Measurements from ENCODE around the gene FZD10. TPM values are rescaled to one million over a fixed set of nuclear protein-coding genes. Genes with fewer than 3 reads are reported as not detected.

FZD10 gene
- total RNA-seq, 2 experiments from 2014 or later, result not detected

DNA sequence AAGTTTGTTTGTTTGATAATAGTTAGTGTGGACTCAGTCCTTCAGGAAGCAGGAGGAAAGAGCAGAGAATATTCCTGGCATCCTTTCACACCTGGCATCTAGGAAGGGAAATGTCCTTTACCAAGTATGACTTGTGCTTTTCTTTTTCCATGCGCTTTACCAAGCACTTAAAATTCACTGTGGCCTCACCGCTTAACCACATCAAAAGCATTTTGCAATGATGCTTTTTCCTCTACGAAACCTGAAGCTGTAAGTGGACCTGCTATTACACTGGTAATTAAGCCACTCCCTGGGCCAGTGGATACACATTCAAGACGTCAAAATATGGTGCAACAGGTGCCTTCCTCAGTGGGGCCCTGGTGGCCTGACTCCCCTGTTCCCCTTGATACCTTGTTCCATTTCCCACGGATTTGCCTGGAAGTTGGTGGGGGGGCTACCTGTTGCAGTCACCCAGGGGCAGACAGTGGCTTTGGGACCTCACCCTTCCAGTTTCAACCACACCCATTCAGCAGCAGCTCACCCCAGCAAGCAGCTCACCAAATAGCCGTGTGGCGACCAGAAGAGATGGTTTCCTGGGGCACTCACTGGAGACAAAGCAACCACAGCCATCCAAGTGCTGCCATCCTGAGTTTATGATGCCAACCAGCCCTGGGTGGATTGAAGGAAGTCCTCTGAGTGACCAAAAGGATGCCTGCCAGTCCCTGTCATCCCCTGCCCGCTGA is 14.2 kb upstream of the FZD10 start:
- no peak overlapping the region for H3K4me3 Mint-ChIP-seq
- no peaks in the 10 kb centered on the region for H3K4me1 Mint-ChIP-seq (ENCODE audit: low read depth)
- no peaks in the 10 kb centered on the region for H3K36me3 Mint-ChIP-seq (ENCODE audit: low read depth)
- H3K27me3 Mint-ChIP-seq (ENCODE audit: low read depth), result peaks cover 9% of the 10 kb centered on the region
- intact Hi-C loops (cut with micrococcal nuclease), result no loop called here
- no peak overlapping the region for H3K27ac Mint-ChIP-seq
- H3K9me3 Mint-ChIP-seq, result no peaks in the 10 kb centered on the region
- CTCF ChIA-PET, result no interaction called here
- DNase-seq, result no peak

DNA sequence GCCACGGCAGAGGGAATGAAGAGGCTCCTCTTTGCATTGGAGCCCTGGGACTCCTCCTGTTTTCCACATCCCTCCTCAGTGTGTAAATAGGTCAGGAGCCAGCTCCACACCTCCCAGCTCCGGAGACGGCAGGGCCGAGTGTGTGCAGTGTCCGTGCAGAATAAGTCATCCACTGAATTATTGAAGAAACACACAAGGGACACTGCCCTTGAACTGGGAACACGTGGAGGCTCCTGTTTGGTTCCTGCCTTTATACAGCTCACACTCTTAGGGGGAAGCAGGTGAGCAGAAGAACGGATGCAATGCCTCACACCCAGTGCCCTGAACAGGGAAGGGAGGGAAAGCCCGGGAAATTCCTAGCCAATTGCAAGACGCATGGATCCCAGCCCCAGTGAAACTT is 10.4 kb upstream of the FZD10 start:
- CTCF ChIA-PET, result no interaction called here
- H3K27ac Mint-ChIP-seq, result no peak overlapping the region

DNA sequence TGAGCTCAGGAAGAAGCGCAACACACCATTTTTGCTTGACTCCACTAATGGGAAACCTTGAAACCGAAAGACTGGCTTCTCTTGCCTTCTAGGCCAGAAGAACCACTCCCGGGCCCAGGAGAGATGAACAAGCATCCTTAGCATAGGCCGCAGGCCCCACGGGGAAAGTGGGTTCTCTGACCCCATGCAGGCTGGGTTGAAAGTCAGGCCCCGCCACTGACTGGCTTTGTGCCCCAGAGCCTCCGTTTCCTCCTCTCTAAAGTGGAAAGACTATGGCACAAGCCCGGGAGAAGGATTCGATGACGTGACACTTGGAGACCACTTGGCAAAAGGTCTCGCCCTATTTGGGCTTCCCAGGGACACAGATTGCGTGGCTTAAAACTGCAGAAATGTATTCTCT is 9.9 kb upstream of the FZD10 start:
- H3K4me3 Mint-ChIP-seq, result no peak overlapping the region
- no peaks in the 10 kb centered on the region for H3K4me1 Mint-ChIP-seq (ENCODE audit: low read depth)
- CTCF ChIA-PET, result no interaction called here
- H3K36me3 Mint-ChIP-seq (ENCODE audit: low read depth), result no peaks in the 10 kb centered on the region
- H3K27ac Mint-ChIP-seq, result no peak overlapping the region
- H3K9me3 Mint-ChIP-seq, result no peaks in the 10 kb centered on the region
- H3K27me3 Mint-ChIP-seq (ENCODE audit: low read depth), result peaks cover 36% of the 10 kb centered on the region
- DNase-seq, result no peak
- intact Hi-C loops (cut with micrococcal nuclease), result no loop called here

More for the DNA sequence above, 10.4 kb upstream of the FZD10 start:
- no peak overlapping the region for H3K4me3 Mint-ChIP-seq
- no peak for DNase-seq
- H3K4me1 Mint-ChIP-seq (ENCODE audit: low read depth), result no peaks in the 10 kb centered on the region
- no peaks in the 10 kb centered on the region for H3K9me3 Mint-ChIP-seq
- no peaks in the 10 kb centered on the region for H3K36me3 Mint-ChIP-seq (ENCODE audit: low read depth)
- H3K27me3 Mint-ChIP-seq (ENCODE audit: low read depth), result peaks cover 30% of the 10 kb centered on the region
- intact Hi-C loops (cut with micrococcal nuclease), result no loop called here

DNA sequence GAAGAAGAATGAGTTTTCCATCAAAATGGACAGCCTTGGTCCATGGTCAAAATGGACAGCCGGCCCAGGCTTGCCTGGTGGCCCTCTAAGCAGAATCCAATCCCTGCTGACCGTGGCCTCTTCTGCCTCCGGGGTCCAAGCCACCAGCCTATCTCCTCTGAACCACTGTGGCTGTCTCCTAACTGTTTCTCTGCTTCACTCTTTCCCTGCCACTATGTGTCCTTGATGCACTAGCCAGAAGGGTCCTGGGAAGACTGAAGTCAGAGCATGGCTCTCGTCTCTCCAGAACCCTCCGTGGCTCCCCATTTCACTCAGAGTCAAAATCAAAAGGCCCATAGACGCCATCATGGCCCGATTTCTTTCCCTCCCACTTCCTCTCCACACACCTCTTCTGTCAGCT is 8.5 kb upstream of the FZD10 start:
- intact Hi-C loops (cut with micrococcal nuclease), result no loop called here
- CTCF ChIA-PET, result no interaction called here

DNA sequence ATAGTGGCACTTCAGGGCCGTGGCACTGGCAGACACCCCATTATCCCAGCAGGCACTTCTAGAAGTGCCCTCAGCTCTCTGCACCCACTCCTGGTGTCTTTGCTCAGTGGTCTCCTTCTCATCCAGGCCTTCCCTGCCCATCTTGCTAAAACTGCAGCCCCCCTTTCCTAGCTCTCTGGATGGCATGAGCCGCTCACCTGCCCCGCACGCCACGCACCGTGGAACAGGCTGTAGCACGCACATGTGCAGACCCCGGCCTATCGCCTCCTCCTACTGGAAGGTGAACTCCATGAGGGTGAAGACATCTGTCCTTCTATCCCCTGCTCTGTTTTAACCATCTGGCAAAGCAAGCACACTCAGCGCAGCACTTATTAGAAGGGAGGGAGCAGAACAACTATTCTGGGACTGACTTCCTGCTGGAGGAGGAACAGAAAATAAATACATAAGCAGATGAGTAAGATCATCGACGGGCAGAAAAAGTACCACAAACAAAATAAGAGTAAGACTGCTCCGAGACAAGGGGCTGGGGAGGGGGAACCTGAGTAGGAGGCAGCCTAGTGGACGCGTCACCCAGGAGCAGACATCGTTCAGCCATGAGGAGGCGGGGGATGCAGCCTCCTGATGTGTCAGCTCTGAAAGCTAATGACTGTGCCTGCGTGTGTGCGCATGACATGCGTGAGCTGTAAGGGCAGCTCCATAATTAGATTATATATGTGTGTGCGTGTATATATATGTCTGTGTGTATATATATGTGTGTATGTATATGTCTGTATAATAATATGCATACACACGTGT is 7.8 kb upstream of the FZD10 start:
- Mint-ChIP-seq H3K4me1 (ENCODE audit: low read depth) (no peaks in the 10 kb centered on the region), H3K27me3 (ENCODE audit: low read depth) (peaks cover 38% of the 10 kb centered on the region), H3K4me3 (no peak overlapping the region), H3K36me3 (ENCODE audit: low read depth) (no peaks in the 10 kb centered on the region), H3K27ac (no peak overlapping the region), H3K9me3 (no peaks in the 10 kb centered on the region)
- CTCF ChIA-PET, result no interaction called here
- DNase-seq, result no peak
- intact Hi-C loops (cut with micrococcal nuclease), result no loop called here

More for the DNA sequence above, 8.5 kb upstream of the FZD10 start:
- no peak for DNase-seq
- H3K36me3 Mint-ChIP-seq (ENCODE audit: low read depth), result no peaks in the 10 kb centered on the region
- peaks cover 38% of the 10 kb centered on the region for H3K27me3 Mint-ChIP-seq (ENCODE audit: low read depth)
- no peaks in the 10 kb centered on the region for H3K9me3 Mint-ChIP-seq
- H3K27ac Mint-ChIP-seq, result no peak overlapping the region
- no peak overlapping the region for H3K4me3 Mint-ChIP-seq
- H3K4me1 Mint-ChIP-seq (ENCODE audit: low read depth), result no peaks in the 10 kb centered on the region

DNA sequence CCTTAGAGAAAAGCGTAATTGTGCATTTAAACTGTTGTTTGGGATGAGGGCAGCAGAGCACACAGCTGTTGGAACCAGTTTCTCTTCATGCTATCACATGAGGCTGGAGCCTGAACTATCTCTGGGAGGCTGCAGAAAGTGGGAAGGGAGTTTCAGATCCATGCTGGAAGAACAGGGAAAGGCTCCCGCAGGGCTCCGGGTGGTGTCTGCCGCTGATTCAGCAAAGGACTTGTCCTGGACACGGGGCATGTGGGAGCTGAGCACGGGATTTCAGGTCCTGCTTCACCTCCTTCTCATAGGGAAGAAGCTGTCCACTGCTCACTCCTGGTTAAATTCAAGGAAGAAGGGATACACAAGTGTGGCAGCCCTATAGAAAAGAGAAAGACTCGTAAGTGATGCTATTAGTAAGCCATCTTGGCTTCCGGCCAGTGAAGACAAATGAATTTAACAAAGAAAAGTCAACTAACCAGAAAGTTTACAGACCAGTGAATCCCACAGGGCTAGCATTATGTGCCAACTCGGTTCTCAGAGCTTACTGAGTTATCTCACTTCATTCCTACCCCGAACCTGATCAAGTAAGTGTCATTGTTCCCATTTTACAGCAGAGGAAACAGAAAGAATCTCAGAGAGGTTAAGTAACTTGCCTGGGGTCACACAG is 6.7 kb upstream of the FZD10 start:
- CTCF ChIA-PET, result no interaction called here
- intact Hi-C loops (cut with micrococcal nuclease), result no loop called here
- H3K9me3 Mint-ChIP-seq, result no peaks in the 10 kb centered on the region
- DNase-seq, result no peak
- peaks cover 2% of the 10 kb centered on the region for H3K4me1 Mint-ChIP-seq (ENCODE audit: low read depth)
- peaks cover 38% of the 10 kb centered on the region for H3K27me3 Mint-ChIP-seq (ENCODE audit: low read depth)
- no peaks in the 10 kb centered on the region for H3K36me3 Mint-ChIP-seq (ENCODE audit: low read depth)
- H3K27ac Mint-ChIP-seq, result no peak overlapping the region
- no peak overlapping the region for H3K4me3 Mint-ChIP-seq

DNA sequence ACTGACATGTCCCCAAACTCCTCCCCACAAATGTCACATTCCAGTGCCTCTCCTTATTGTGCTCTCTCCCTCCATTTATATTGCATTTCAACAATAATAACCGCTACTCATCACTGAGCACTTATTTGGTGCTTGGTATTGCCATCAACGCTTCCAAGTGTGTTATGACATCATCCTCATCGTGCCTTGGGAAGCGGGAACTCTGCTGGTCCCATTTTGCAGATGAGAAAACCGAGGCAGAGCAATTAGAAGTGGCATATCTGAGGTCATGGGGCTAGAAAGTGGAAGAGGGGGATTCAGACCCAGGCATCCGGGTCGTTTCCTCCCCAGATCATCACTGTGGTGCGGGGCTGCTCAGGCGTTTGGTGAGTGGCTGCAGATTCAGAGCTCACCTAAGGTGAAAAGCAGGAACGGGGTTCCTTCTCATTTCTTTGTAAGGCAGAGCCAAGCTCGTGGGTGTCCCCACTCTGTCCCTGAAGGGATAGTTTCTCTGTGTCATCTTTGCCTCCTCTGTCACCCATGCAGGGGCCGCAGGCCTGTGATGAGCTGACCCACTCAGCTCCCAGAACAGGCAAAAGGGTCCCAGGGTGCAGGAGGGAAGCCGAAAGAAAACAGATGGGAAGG is 5.5 kb upstream of the FZD10 start:
- intact Hi-C loops (cut with micrococcal nuclease), result no loop called here
- DNase-seq, result no peak
- Mint-ChIP-seq H3K4me3 (no peak overlapping the region), H3K27me3 (ENCODE audit: low read depth) (peaks cover 44% of the 10 kb centered on the region), H3K4me1 (ENCODE audit: low read depth) (peaks cover 5% of the 10 kb centered on the region), H3K9me3 (no peaks in the 10 kb centered on the region), H3K27ac (no peak overlapping the region), H3K36me3 (ENCODE audit: low read depth) (no peaks in the 10 kb centered on the region)
- CTCF ChIA-PET, result no interaction called here

DNA sequence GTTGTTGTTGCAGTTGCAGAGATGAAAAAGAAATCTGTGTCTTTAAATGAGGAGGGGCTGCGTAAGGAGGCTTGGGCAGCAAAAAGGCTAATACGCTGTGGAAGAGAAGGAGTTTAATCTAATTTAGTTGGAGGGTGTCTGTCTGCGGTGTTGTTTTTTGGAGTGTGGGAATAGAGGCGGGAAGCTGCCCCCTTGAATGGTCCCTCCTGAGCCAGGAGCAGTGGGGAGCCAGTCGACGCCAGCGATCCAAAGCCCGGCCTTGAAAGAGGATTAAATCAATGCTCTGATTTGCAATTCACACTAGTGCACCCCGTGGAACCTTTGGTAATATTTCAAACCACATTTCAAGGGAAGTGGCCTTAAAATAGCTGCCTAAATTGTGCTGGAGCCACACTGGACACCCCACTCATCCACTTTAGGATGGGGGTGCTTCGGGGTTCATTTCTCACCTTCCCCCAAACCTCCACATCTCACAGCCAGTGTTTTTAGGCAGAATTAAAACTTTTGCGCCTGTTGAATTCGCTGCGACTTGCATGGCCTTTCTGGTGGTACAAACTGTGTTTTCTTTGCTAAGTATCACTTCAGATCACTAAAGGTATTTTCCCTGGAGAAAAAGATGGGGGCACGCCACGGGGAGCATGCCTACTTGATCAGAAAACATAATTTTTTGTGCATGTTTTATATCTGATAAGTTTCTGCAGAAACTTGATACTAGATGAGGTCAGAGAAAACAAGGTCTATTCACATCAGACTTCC is 4.1 kb upstream of the FZD10 start:
- Mint-ChIP-seq H3K4me3 (no peak overlapping the region), H3K27me3 (ENCODE audit: low read depth) (peaks cover 43% of the 10 kb centered on the region), H3K9me3 (no peaks in the 10 kb centered on the region), H3K36me3 (ENCODE audit: low read depth) (no peaks in the 10 kb centered on the region), H3K27ac (no peak overlapping the region), H3K4me1 (ENCODE audit: low read depth) (peaks cover 8% of the 10 kb centered on the region)
- intact Hi-C loops (cut with micrococcal nuclease), result no loop called here
- DNase-seq, result no peak
- CTCF ChIA-PET, result no interaction called here

DNA sequence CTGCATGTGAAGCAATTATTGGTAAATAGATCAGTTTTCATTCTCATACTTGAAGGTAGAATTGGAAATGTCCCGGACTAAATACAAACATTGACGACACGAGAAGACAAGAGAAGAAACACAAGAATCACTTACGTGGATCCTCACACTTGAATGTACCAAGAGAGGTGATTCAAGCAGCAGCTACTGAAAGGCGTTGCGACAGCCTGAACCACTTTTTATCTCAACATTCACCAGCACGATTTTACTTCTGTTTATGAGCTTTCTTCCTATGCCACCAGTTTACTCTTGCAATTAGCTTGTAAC is 3.6 kb upstream of the FZD10 start:
- Mint-ChIP-seq H3K4me3 (no peak overlapping the region), H3K27ac (no peak overlapping the region), H3K4me1 (ENCODE audit: low read depth) (peaks cover 11% of the 10 kb centered on the region), H3K36me3 (ENCODE audit: low read depth) (no peaks in the 10 kb centered on the region), H3K27me3 (ENCODE audit: low read depth) (peaks cover 45% of the 10 kb centered on the region), H3K9me3 (no peaks in the 10 kb centered on the region)
- CTCF ChIA-PET, result no interaction called here
- intact Hi-C loops (cut with micrococcal nuclease), result no loop called here
- DNase-seq, result no peak

DNA sequence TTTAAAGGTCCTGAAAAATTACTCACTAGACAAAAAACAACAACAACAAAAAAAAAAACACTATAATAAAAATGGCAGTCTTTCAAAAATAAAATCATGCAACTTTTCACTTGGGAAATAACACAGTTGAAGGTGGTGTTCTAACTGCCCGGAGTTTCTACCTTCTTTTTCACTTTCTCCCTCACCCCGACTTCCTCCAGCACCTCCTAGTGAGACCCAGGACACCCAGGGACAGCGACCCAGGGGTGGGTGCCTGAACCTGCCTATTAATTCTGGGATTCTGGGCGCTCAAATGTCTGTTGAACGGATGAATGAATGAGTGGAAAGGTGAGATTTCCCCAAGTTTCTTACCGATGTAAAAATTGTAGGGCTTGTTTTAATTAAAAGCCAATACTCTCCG is 2.0 kb upstream of the FZD10 start:
- peaks cover 13% of the 10 kb centered on the region for H3K4me1 Mint-ChIP-seq (ENCODE audit: low read depth)
- intact Hi-C loops (cut with micrococcal nuclease), result loop anchor here (10.0 kb wide), 1 partner anchor 116 kb away; no protein-coding TSS in a partner anchor
- no peak overlapping the region for H3K4me3 Mint-ChIP-seq
- H3K9me3 Mint-ChIP-seq, result no peaks in the 10 kb centered on the region
- H3K27ac Mint-ChIP-seq, result no peak overlapping the region
- peaks cover 46% of the 10 kb centered on the region for H3K27me3 Mint-ChIP-seq (ENCODE audit: low read depth)
- no peak for DNase-seq
- no peaks in the 10 kb centered on the region for H3K36me3 Mint-ChIP-seq (ENCODE audit: low read depth)
- CTCF ChIA-PET, result interaction anchor here (0.6 to 0.7 kb wide), 2 partner anchors 12 to 89 kb away, joined by 3 to 4 read pairs; no protein-coding TSS in a partner anchor

DNA sequence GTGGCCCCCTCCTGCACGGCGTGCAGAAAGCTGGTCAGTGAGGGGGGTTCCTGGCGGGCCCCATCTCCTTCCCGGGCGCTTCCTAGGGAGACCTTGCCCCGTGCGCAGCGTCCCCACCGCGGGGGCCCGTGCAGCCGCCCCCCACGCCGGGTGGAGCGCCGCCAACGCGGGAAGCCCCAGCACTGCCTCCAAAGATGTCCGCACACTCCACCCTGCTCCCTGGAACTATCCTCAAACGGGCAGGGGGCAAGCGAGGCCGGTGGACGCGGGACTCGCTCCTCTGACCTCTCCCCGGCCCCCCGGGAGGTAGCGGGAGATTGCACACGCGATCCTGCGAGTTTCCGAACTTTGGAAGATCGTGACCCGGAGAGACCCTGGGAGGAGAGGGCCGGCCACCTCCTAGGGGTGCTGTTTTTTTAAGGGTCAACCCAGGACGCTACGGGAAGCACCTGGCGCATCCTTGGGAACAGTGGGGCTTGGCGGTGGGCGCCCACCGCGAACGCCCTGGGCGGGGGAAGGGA is 1.5 kb upstream of the FZD10 start:
- CTCF ChIA-PET, result no interaction called here
- Mint-ChIP-seq H3K27ac (no peak overlapping the region), H3K4me3 (no peak overlapping the region), H3K4me1 (ENCODE audit: low read depth) (peaks cover 13% of the 10 kb centered on the region), H3K36me3 (ENCODE audit: low read depth) (no peaks in the 10 kb centered on the region), H3K9me3 (no peaks in the 10 kb centered on the region), H3K27me3 (ENCODE audit: low read depth) (peaks cover 45% of the 10 kb centered on the region)
- intact Hi-C loops (cut with micrococcal nuclease), result loop anchor here (10.0 kb wide), 1 partner anchor 116 kb away; no protein-coding TSS in a partner anchor
- DNase-seq, result no peak
